ENCODE measurements around the gene ZNF653.

GRCh38 chr19:11534538-11534937 lies 28.9 kb upstream of the ZNF653 start:
- TF ChIP-seq CTCF (IDR thresholded peaks at IDR 0.05; ENCODE audit: control extremely low read depth in 1 of 3, insufficient read depth in 1 of 3, low read depth in 1 of 3, low read length in 3 of 3) (no peak), RNF2 (IDR thresholded peaks at IDR 0.05; ENCODE audit: borderline replicate concordance, low read depth, low read length, missing control alignments, poor library complexity, severe bottlenecking) (no peak), EP300 (IDR thresholded peaks at IDR 0.05; ENCODE audit: borderline replicate concordance in 1 of 2, low read depth in 2 of 2, low read length in 2 of 2) (no peak), NRF1 (IDR thresholded peaks at IDR 0.05; ENCODE audit: low read depth, low read length) (no peak), RXRA (IDR thresholded peaks at IDR 0.05; ENCODE audit: insufficient read depth, low read depth, low read length) (no peak), TAF1 (IDR thresholded peaks at IDR 0.05; ENCODE audit: low read depth, low read length) (no peak), CEBPB (IDR thresholded peaks at IDR 0.05; ENCODE audit: low read depth, low read length) (no peak), POLR2A (IDR thresholded peaks at IDR 0.05; ENCODE audit: control extremely low read depth in 1 of 2, low read depth in 2 of 2, low read length in 2 of 2) (no peak), YY1 (IDR thresholded peaks at IDR 0.05; ENCODE audit: low read depth, low read length) (no peak)
